WTC11 (cell line): Measurements from ENCODE around the gene HERC5. TPM values are rescaled to one million over a fixed set of nuclear protein-coding genes. Genes with fewer than 3 reads are reported as not detected.

Experiments
- ATAC-seq: fragments of 200-7000 bp; cut with Tn5 transposase; 2 replicates; pipeline ENCODE4 v1.10.0; 2021; ENCODE audit warnings: mild to moderate bottlenecking, moderate library complexity
- CTCF ChIA-PET: fragments of 300-600 bp; sonication (Branson Sonifier 250); formaldehyde crosslinking; loops from one replicate; lab custom pipeline; 2021; ENCODE audit warnings: antibody characterized with exemption; lab: Charles Lee
- POLR2A ChIA-PET: fragments of 350-600 bp; sonication (Branson Sonifier 250); formaldehyde crosslinking; loops from one replicate; lab custom pipeline; 2021; ENCODE audit warnings: antibody characterized with exemption; lab: Charles Lee
- DNase-seq: peaks from one replicate; pipeline ENCODE4 v3.0.0; 2021; ENCODE audit warnings: low spot score
- H3K27ac Mint-ChIP-seq: 2 replicates; pipeline ENCODE4 v1.8.0; 2021; ENCODE audit warnings: mixed read lengths
- H3K27me3 Mint-ChIP-seq: 2 replicates; pipeline ENCODE4 v1.8.0; 2021; ENCODE audit warnings: low read depth, mild to moderate bottlenecking, moderate library complexity, mixed read lengths
- H3K36me3 Mint-ChIP-seq: 2 replicates; pipeline ENCODE4 v1.8.0; 2021; ENCODE audit warnings: mixed read lengths
- H3K4me1 Mint-ChIP-seq: 2 replicates; pipeline ENCODE4 v1.8.0; 2022; ENCODE audit warnings: mixed read lengths
- H3K4me3 Mint-ChIP-seq: 2 replicates; pipeline ENCODE4 v1.8.0; 2021; ENCODE audit warnings: mild to moderate bottlenecking, moderate library complexity, mixed read lengths
- H3K9me3 Mint-ChIP-seq: 2 replicates; pipeline ENCODE4 v1.8.0; 2021; ENCODE audit warnings: mixed read lengths
- ELF4 ChIP-seq: sonication (generic); formaldehyde crosslinking; IDR thresholded peaks from 2 replicates; pipeline ENCODE4 v1.8.1; 2022; ENCODE audit warnings: low read depth, mild to moderate bottlenecking, moderate library complexity, missing genetic modification reagents
- EMX1 ChIP-seq: fragments of 250-450 bp; sonication (Bioruptor Pico); IDR thresholded peaks from 2 replicates; pipeline ENCODE4 v1.8.0; 2021; ENCODE audit warnings: mild to moderate bottlenecking
- JUN ChIP-seq: sonication (generic); formaldehyde crosslinking; IDR thresholded peaks from 2 replicates; pipeline ENCODE4 v1.8.0; 2023; ENCODE audit warnings: mild to moderate bottlenecking, missing genetic modification reagents
- KAT7 ChIP-seq: sonication (generic); formaldehyde crosslinking; IDR thresholded peaks from 2 replicates; pipeline ENCODE4 v1.8.1; 2023; ENCODE audit warnings: missing genetic modification reagents, mild to moderate bottlenecking, borderline replicate concordance
- MYBL2 ChIP-seq: sonication (generic); formaldehyde crosslinking; IDR thresholded peaks from 2 replicates; pipeline ENCODE4 v1.8.1; 2023; ENCODE audit warnings: mild to moderate bottlenecking, moderate library complexity, missing genetic modification reagents
- NFE2L1 ChIP-seq: sonication (generic); formaldehyde crosslinking; IDR thresholded peaks from 2 replicates; pipeline ENCODE4 v1.8.1; 2023; ENCODE audit warnings: missing genetic modification reagents
- RELA ChIP-seq: sonication (generic); formaldehyde crosslinking; IDR thresholded peaks from 2 replicates; pipeline ENCODE4 v1.8.1; 2022; ENCODE audit warnings: missing genetic modification reagents, mild to moderate bottlenecking, borderline replicate concordance
- ZBTB21 ChIP-seq: sonication (generic); formaldehyde crosslinking; IDR thresholded peaks from 2 replicates; pipeline ENCODE4 v1.8.1; 2023; ENCODE audit warnings: mild to moderate bottlenecking, missing genetic modification reagents, borderline replicate concordance
- ZNF121 ChIP-seq: sonication (generic); formaldehyde crosslinking; IDR thresholded peaks from 2 replicates; pipeline ENCODE4 v1.8.0; 2023; ENCODE audit warnings: missing genetic modification reagents
- ZNF317 ChIP-seq: sonication (generic); formaldehyde crosslinking; IDR thresholded peaks from 2 replicates; pipeline ENCODE4 v1.8.1; 2023; ENCODE audit warnings: low read depth, mild to moderate bottlenecking, moderate library complexity, missing genetic modification reagents, borderline replicate concordance
- ZNF671 ChIP-seq: fragments of 250-450 bp; sonication (Bioruptor Pico); IDR thresholded peaks from 2 replicates; pipeline ENCODE4 v1.8.0; 2021; ENCODE audit warnings: mild to moderate bottlenecking
- total RNA-seq: library from RNA; stranded (reverse); gene quantifications from 3 replicates; pipeline ENCODE4 v1.2.3, GENCODE V29; 2021
- TF ChIP-seq, protein P1 (sequence below): fragments of 200-600 bp; IDR thresholded peaks from 2 replicates; pipeline ENCODE4 v1.8.0; 2022; ENCODE audit warnings: antibody characterized with exemption
- TF ChIP-seq, protein P2 (sequence below): sonication (generic); formaldehyde crosslinking; IDR thresholded peaks from 2 replicates; pipeline ENCODE4 v1.8.1; 2022; ENCODE audit warnings: missing genetic modification reagents, borderline replicate concordance
- TF ChIP-seq, protein P3 (sequence below): sonication (generic); formaldehyde crosslinking; IDR thresholded peaks from 2 replicates; pipeline ENCODE4 v1.8.1; 2023; ENCODE audit warnings: mild to moderate bottlenecking, missing genetic modification reagents, borderline replicate concordance
- TF ChIP-seq, protein P4 (sequence below): sonication (generic); formaldehyde crosslinking; conservative IDR thresholded peaks from 2 replicates; pipeline ENCODE4 v1.8.1; 2022; ENCODE audit warnings: mild to moderate bottlenecking, missing genetic modification reagents
- TF ChIP-seq, protein P5 (sequence below): fragments of 250-450 bp; sonication (Bioruptor Pico); conservative IDR thresholded peaks from 2 replicates; pipeline ENCODE4 v1.9.0; 2021; ENCODE audit warnings: mild to moderate bottlenecking
- TF ChIP-seq, protein P6 (sequence below): sonication (generic); formaldehyde crosslinking; IDR thresholded peaks from 2 replicates; pipeline ENCODE4 v1.8.0; 2022; ENCODE audit warnings: mild to moderate bottlenecking, missing genetic modification reagents

HERC5 gene
- total RNA-seq, 1 experiment from 2014 or later: 14.3 TPM

DNA sequence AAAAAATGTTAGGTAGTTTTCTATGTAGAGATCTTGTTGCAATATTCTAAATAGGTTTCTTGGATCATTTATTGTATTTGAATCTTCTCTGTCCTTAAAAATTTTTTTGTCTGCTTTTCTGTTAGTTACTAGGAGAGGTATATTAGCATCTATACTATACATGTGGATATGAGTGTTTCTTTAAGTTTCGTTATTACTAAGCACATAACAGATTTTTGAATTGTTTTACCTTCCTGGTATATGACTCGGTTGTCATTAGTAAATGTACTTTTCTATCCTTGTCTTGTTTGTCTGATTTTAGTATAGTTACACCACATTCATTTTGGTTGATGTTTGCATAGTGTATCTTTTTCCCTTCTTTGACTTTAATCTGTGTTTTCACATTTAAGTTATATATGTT lies 46.4 kb downstream of the HERC5 start (continued):
- TF ChIP-seq, protein P1, sequence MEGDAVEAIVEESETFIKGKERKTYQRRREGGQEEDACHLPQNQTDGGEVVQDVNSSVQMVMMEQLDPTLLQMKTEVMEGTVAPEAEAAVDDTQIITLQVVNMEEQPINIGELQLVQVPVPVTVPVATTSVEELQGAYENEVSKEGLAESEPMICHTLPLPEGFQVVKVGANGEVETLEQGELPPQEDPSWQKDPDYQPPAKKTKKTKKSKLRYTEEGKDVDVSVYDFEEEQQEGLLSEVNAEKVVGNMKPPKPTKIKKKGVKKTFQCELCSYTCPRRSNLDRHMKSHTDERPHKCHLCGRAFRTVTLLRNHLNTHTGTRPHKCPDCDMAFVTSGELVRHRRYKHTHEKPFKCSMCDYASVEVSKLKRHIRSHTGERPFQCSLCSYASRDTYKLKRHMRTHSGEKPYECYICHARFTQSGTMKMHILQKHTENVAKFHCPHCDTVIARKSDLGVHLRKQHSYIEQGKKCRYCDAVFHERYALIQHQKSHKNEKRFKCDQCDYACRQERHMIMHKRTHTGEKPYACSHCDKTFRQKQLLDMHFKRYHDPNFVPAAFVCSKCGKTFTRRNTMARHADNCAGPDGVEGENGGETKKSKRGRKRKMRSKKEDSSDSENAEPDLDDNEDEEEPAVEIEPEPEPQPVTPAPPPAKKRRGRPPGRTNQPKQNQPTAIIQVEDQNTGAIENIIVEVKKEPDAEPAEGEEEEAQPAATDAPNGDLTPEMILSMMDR: no peak
- TF ChIP-seq, protein P2, sequence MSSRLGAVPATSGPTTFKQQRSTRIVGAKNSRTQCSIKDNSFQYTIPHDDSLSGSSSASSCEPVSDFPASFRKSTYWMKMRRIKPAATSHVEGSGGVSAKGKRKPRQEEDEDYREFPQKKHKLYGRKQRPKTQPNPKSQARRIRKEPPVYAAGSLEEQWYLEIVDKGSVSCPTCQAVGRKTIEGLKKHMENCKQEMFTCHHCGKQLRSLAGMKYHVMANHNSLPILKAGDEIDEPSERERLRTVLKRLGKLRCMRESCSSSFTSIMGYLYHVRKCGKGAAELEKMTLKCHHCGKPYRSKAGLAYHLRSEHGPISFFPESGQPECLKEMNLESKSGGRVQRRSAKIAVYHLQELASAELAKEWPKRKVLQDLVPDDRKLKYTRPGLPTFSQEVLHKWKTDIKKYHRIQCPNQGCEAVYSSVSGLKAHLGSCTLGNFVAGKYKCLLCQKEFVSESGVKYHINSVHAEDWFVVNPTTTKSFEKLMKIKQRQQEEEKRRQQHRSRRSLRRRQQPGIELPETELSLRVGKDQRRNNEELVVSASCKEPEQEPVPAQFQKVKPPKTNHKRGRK (CRISPR knock-in tag): no peak
- TF ChIP-seq, protein P3, sequence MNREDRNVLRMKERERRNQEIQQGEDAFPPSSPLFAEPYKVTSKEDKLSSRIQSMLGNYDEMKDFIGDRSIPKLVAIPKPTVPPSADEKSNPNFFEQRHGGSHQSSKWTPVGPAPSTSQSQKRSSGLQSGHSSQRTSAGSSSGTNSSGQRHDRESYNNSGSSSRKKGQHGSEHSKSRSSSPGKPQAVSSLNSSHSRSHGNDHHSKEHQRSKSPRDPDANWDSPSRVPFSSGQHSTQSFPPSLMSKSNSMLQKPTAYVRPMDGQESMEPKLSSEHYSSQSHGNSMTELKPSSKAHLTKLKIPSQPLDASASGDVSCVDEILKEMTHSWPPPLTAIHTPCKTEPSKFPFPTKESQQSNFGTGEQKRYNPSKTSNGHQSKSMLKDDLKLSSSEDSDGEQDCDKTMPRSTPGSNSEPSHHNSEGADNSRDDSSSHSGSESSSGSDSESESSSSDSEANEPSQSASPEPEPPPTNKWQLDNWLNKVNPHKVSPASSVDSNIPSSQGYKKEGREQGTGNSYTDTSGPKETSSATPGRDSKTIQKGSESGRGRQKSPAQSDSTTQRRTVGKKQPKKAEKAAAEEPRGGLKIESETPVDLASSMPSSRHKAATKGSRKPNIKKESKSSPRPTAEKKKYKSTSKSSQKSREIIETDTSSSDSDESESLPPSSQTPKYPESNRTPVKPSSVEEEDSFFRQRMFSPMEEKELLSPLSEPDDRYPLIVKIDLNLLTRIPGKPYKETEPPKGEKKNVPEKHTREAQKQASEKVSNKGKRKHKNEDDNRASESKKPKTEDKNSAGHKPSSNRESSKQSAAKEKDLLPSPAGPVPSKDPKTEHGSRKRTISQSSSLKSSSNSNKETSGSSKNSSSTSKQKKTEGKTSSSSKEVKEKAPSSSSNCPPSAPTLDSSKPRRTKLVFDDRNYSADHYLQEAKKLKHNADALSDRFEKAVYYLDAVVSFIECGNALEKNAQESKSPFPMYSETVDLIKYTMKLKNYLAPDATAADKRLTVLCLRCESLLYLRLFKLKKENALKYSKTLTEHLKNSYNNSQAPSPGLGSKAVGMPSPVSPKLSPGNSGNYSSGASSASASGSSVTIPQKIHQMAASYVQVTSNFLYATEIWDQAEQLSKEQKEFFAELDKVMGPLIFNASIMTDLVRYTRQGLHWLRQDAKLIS (CRISPR knock-in tag): no peak
- no peak for TF ChIP-seq KAT7 (CRISPR knock-in tag)

DNA sequence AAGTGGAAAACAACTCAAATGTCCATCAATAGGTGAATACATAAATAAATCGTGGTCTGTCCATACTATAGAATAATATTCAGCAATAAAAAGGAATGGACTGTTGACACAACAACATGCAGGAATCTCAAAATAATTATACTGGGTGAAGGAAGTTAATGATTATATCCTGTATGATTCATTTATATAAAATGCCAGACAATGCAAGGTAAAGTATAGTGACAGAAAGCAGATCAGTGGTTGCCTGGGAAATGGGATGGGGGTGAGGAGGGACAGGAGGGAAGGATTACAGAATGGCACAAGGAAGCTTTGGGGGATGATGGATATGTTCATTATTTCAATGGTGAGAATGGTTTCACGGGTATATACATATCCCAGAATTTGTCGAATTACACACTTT lies 54.3 kb downstream of the HERC5 start:
- H3K27ac Mint-ChIP-seq: no peak overlapping the region
- H3K36me3 Mint-ChIP-seq: no peaks in the 10 kb centered on the region
- H3K4me3 Mint-ChIP-seq: no peak overlapping the region
- H3K9me3 Mint-ChIP-seq: no peaks in the 10 kb centered on the region
- ATAC-seq: no peak
- H3K27me3 Mint-ChIP-seq: no peaks in the 10 kb centered on the region
- CTCF ChIA-PET: interaction anchor here (1.0 to 1.5 kb wide), 2 partner anchors 142 to 214 kb away, joined by 3 read pairs; no protein-coding TSS in a partner anchor
- TF ChIP-seq MYBL2 (CRISPR knock-in tag) (no peak), ZNF671 (CRISPR knock-in tag) (no peak)
- TF ChIP-seq, protein P4, sequence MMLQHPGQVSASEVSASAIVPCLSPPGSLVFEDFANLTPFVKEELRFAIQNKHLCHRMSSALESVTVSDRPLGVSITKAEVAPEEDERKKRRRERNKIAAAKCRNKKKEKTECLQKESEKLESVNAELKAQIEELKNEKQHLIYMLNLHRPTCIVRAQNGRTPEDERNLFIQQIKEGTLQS (CRISPR knock-in tag): no peak
- TF ChIP-seq, all 79 proteins: peak for 0
- H3K4me1 Mint-ChIP-seq: no peaks in the 10 kb centered on the region
- DNase-seq: no peak
- POLR2A ChIA-PET: no interaction called here

DNA sequence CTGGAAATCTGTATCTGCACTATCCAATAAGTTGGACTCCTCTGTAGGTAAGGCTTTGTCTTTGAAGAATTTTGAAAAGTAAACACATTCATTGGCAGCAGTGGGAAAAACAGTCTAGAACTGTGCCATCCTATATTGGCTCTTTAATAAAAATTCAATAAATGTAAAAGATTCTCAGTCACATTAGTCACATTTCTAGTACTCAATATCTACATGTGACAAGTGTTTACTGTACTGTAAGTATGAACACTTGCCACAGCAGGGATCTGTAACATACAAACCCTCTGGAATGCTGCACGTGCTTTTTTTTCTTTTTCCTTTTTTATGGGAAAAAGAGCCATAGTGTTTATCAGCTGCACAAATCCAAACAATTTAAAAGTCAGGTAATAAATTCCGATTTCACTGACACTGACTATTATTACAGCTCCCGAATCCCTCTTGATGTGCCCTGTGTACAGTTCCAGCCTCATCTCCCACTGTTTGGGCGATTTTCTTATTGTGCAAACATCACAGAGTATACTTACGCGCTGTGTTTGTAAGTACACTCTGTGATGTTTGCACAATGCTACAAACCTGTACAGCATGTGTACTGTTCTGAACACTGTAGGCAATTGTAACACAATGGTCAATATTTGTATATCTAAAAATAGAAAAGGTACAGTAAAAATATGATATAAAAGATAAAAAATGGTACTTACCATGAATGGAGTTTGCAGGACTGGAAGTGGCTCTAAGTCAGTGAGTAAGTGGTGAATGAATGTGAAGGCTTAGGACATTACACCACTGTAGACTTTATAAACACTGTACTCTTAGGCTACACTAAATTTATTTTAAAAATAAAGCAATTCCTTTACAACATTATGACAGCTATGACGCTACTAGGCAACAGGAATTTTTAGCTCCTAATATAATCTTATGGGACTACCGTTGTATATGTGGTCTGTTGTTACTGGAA lies 57.9 kb downstream of the HERC5 start:
- Mint-ChIP-seq H3K4me3 (no peak overlapping the region), H3K9me3 (no peaks in the 10 kb centered on the region), H3K36me3 (no peaks in the 10 kb centered on the region), H3K27ac (no peak overlapping the region), H3K27me3 (no peaks in the 10 kb centered on the region), H3K4me1 (no peaks in the 10 kb centered on the region)
- ChIA-PET POLR2A (no interaction called here), CTCF (interaction anchor here (0.6 to 6.2 kb wide), 49 partner anchors 8 to 482 kb away, joined by 3 to 106 read pairs (median 4); partner anchors contain the start of genes HERC3, HERC5, HERC6 and PPM1K)
- no peak for DNase-seq
- TF ChIP-seq EMX1 (CRISPR knock-in tag): no peak
- no peak for TF ChIP-seq NFE2L1 (CRISPR knock-in tag)
- no peak for TF ChIP-seq ZBTB21 (CRISPR knock-in tag)
- no peak for ATAC-seq

DNA sequence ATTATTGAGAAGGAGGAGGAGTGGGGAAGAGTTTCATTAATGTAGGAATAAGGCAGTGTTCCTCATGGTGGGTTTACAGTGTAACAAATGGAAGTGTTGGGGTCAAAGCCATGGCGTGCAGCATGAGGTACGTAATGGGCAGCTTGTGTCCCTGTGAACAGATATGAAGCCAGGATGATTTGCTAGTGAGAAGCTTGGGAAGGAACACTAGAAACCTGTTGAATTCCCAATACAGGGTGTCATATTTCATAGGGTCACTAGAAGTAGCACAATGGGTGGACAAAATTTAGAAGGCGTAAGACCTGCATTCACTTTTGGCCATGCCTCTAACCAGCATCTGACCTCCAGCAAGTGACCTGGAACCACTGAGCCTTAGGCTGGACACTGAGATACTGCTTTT lies 59.8 kb downstream of the HERC5 start:
- POLR2A ChIA-PET: interaction anchor here (0.7 kb wide), 1 partner anchor 105 kb away, joined by 7 read pairs; no protein-coding TSS in a partner anchor
- Mint-ChIP-seq H3K27ac (no peak overlapping the region), H3K27me3 (no peaks in the 10 kb centered on the region), H3K9me3 (no peaks in the 10 kb centered on the region), H3K4me3 (no peak overlapping the region), H3K36me3 (peaks cover 10% of the 10 kb centered on the region), H3K4me1 (peaks cover 8% of the 10 kb centered on the region)
- no peak for DNase-seq
- CTCF ChIA-PET: interaction anchor here (0.9 to 6.2 kb wide), 6 partner anchors 23 to 299 kb away, joined by 3 to 106 read pairs (median 4); no protein-coding TSS in a partner anchor
- no peak for ATAC-seq
- TF ChIP-seq, protein P5, sequence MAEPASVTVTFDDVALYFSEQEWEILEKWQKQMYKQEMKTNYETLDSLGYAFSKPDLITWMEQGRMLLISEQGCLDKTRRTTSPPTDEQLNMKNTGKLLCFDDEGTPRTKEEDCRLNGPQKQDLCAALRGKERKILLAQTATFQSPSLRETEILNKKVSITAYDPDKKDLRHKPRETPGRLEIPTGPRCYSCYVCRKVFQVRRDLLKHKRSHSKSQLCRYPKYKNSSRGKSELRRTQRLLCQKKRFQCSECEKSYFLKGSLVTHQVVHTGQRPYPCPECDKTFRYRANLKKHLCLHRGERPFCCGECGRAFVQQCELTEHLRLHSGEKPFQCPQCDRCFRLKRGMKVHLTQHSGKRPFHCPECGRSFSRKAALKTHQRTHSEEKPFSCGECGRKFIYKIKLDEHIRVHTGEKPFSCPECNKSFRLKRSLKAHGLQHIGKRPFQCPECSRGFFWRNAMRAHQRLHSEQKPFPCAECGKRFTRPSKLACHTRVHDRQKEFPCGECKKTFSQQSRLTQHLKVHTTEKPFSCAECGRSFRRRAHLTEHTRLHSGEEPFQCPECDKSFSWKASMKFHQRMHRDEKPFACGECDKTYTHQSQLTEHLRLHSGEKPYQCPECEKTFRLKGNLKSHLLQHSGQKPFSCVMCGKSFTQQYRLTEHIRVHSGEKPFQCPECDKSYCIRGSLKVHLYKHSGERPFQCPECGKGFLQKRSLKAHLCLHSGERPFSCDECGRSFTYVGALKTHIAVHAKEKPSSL: no peak
- no peak for TF ChIP-seq ELF4 (CRISPR knock-in tag)
- no peak for TF ChIP-seq ZNF317 (CRISPR knock-in tag)
- no peak for TF ChIP-seq RELA (CRISPR knock-in tag)
- TF ChIP-seq JUN: no peak
- TF ChIP-seq, protein P6, sequence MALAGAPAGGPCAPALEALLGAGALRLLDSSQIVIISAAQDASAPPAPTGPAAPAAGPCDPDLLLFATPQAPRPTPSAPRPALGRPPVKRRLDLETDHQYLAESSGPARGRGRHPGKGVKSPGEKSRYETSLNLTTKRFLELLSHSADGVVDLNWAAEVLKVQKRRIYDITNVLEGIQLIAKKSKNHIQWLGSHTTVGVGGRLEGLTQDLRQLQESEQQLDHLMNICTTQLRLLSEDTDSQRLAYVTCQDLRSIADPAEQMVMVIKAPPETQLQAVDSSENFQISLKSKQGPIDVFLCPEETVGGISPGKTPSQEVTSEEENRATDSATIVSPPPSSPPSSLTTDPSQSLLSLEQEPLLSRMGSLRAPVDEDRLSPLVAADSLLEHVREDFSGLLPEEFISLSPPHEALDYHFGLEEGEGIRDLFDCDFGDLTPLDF (CRISPR knock-in tag): no peak
- TF ChIP-seq ZNF121 (CRISPR knock-in tag): no peak
